ENCODE measurements around the gene ASB1.

DNA sequence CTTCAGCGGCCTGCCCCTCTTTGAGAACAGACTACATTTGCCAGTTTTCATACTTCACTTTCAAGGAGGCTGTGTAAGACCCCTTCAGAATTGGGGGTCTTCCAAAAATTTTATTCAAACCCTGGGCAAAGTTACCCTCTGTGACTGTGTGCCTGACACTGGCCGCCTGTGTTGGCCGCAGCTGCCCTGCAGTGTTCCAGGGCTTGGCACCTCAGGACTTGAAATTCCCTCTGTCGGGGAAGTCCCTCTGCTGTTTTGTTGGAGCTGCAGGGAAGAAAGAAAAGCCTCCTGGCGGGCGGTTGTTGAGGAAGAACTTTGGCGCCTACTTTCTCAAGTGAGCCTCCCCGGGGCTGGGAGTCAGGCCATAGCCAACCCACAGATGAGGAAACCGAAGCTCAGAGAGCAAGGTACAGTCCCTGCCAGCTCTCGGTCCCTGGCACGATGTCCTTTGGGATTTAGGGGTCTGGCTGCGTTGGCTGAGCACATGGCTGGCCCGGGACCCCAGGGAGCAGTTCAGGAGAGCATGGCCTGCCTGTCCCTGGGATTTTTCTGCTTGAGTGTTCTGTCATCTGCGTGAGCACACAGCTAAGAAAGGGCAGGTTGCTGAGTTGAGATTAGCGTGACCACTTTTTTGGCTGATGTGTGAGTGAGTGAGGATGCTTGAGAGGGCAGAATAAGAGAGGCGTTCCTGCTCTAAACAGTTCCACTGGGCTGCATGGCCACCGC, 17.9 kb upstream of the ASB1 start:
- TF ChIP-seq POLR2A (IDR thresholded peaks at IDR 0.05; ENCODE audit: low read depth, low read length) (no peak), POLR2AphosphoS5 (IDR thresholded peaks at IDR 0.05; ENCODE audit: low read depth, low read length) (no peak), SPI1 (IDR thresholded peaks at IDR 0.05; ENCODE audit: low read depth, low read length) (no peak), TAF1 (IDR thresholded peaks at IDR 0.05; ENCODE audit: low read depth, low read length) (no peak), PAX5 (IDR thresholded peaks at IDR 0.05; ENCODE audit: insufficient read depth, low read length, severe bottlenecking) (no peak)

All from GM12891 (cell line).